OCI-LY7 (cell line): ENCODE measurements around the gene LSM8. TPM values are rescaled to one million over a fixed set of nuclear protein-coding genes. Genes with fewer than 3 reads are reported as not detected.
"Not testable (repeated sequence)": the region's sequence is repeated elsewhere in the genome, so short reads cannot be mapped to it uniquely, and the experiment has no call there.

Experiments used
- Bru-seq: library from RNA; stranded (reverse); fragments of 400-500 nt; gene quantifications from one replicate; lab custom pipeline; 2021; lab: Mats Ljungman, UMichigan
- BruChase-seq, 2 experiments: library from RNA; stranded (reverse); fragments of 400-500 nt; gene quantifications; one replicate each; lab custom pipeline; 2021; lab: Mats Ljungman, UMichigan
- BruUV-seq: library from RNA; stranded (reverse); fragments of 400-500 nt; replicated peaks from 2 replicates; lab custom pipeline; 2021; lab: Mats Ljungman, UMichigan
- CTCF ChIA-PET: fragments of 300-600 bp; sonication (Branson Sonifier 250); formaldehyde crosslinking; loops from one replicate; lab custom pipeline; 2022; ENCODE audit warnings: antibody characterized with exemption; ENCODE audit not compliant: unreplicated experiment; lab: Charles Lee
- POLR2A ChIA-PET: fragments of 300-600 bp; sonication (Branson Sonifier 250); formaldehyde crosslinking; loops from one replicate; lab custom pipeline; 2022; ENCODE audit warnings: antibody characterized with exemption; lab: Charles Lee
- DNase-seq: peaks from one replicate; pipeline ENCODE4 v3.0.0-alpha.2; 2015; ENCODE audit warnings: low spot score
- H2AFZ ChIP-seq: fragments of 200-600 bp; sonication (generic), shearing (Covaris generic); 2 replicates; pipeline ENCODE4 v1.6.1; 2014; ENCODE audit warnings: mild to moderate bottlenecking, antibody characterized with exemption, low read length, moderate library complexity
- H3K27ac ChIP-seq: fragments of 200-600 bp; sonication (generic); 2 replicates; pipeline ENCODE4 v1.5.1; 2014; ENCODE audit warnings: mixed run types, low read depth, mild to moderate bottlenecking, moderate library complexity, low read length, inconsistent platforms; ENCODE audit not compliant: poor library complexity, severe bottlenecking
- H3K36me3 ChIP-seq: fragments of 200-600 bp; sonication (generic); 2 replicates; pipeline ENCODE4 v1.6.1; 2014; ENCODE audit warnings: mild to moderate bottlenecking, antibody characterized with exemption, low read length, moderate library complexity, mixed read lengths; ENCODE audit not compliant: insufficient read depth
- H3K4me1 ChIP-seq: fragments of 200-600 bp; sonication (generic); 2 replicates; pipeline ENCODE4 v1.5.1; 2014; ENCODE audit warnings: mild to moderate bottlenecking, low read length; ENCODE audit not compliant: insufficient read depth, poor library complexity, severe bottlenecking
- H3K4me2 ChIP-seq: fragments of 200-600 bp; sonication (generic); 2 replicates; pipeline ENCODE4 v1.6.1; 2014; ENCODE audit warnings: mild to moderate bottlenecking, low read length
- H3K4me3 ChIP-seq: fragments of 200-600 bp; sonication (generic); 2 replicates; pipeline ENCODE4 v1.5.1; 2014; ENCODE audit warnings: mild to moderate bottlenecking, low read depth, low read length; ENCODE audit not compliant: poor library complexity, severe bottlenecking
- H3K79me2 ChIP-seq: fragments of 200-600 bp; sonication (generic); 2 replicates; pipeline ENCODE4 v1.6.1; 2016; ENCODE audit warnings: low read depth, mild to moderate bottlenecking, low read length, moderate library complexity, mixed read lengths; ENCODE audit not compliant: insufficient read depth
- H3K9me2 ChIP-seq: fragments of 200-600 bp; sonication (generic); 2 replicates; pipeline ENCODE4 v1.6.1; 2016; ENCODE audit warnings: mild to moderate bottlenecking, low read length, mixed read lengths; ENCODE audit not compliant: insufficient read depth
- H3K9me3 ChIP-seq: fragments of 200-600 bp; sonication (generic); 2 replicates; pipeline ENCODE4 v1.6.1; 2014; ENCODE audit warnings: mild to moderate bottlenecking, mixed run types, low read length, mixed read lengths
- H4K20me1 ChIP-seq: fragments of 200-600 bp; sonication (generic); 2 replicates; pipeline ENCODE4 v1.6.1; 2014; ENCODE audit warnings: mild to moderate bottlenecking, antibody characterized with exemption, low read length, moderate library complexity, mixed read lengths; ENCODE audit not compliant: insufficient read depth
- EZH2phosphoT487 ChIP-seq: fragments of 200-600 bp; sonication (generic); IDR thresholded peaks from 2 replicates; pipeline ENCODE4 v1.6.1; 2018; ENCODE audit warnings: low read depth, borderline replicate concordance, mild to moderate bottlenecking, mixed run types, antibody characterized with exemption, low read length, moderate library complexity, mixed read lengths
- intact Hi-C: fragments of 100-400 bp; cut with micrococcal nuclease; formaldehyde crosslinking; loops from one replicate; pipeline ENCODE4 v1.10.0; 2022; ENCODE audit not compliant: unreplicated experiment
- long read RNA-seq: library from polyadenylated mRNA; stranded (forward); transcript quantifications from one replicate; pipeline ENCODE4 v2.0.0, GENCODE V29; 2022
- total RNA-seq, 2 experiments: library from RNA; depleted of rRNA in 1 of 2; stranded (reverse); fragments of >200 nt in 1 of 2; shearing (Covaris generic) in 1 of 2; gene quantifications; 2 replicates each; pipeline ENCODE4 v1.2.3, GENCODE V29; 2014 to 2022
- TF ChIP-seq, protein P1 (sequence below): fragments of 200-600 bp; sonication (generic); conservative IDR thresholded peaks from 2 replicates; pipeline ENCODE4 v1.5.1; 2014; ENCODE audit warnings: mild to moderate bottlenecking, antibody characterized with exemption, low read length, moderate library complexity, mixed read lengths

LSM8 gene
- total RNA-seq (2014; rRNA removed; shearing (Covaris generic)) (105 and 159 TPM in 2 replicates), total RNA-seq (2022) (80.7 and 92.6 TPM in 2 replicates), Bru-seq, nascent RNA (percentile 98 among the genes with signal in this experiment), BruChase-seq, experiment 1, labeled RNA remaining after a 6-hour chase (percentile 94 among the genes with signal in this experiment), BruChase-seq, experiment 2, labeled RNA remaining after a 2-hour chase (percentile 96 among the genes with signal in this experiment)
- long read RNA-seq, full-length matches to known transcripts: 75 of 95 reads
- long read RNA-seq, partial matches to known transcripts: 6 of 95 reads
- long read RNA-seq, other reads (novel, unspliced or antisense): 14 of 95 reads

DNA sequence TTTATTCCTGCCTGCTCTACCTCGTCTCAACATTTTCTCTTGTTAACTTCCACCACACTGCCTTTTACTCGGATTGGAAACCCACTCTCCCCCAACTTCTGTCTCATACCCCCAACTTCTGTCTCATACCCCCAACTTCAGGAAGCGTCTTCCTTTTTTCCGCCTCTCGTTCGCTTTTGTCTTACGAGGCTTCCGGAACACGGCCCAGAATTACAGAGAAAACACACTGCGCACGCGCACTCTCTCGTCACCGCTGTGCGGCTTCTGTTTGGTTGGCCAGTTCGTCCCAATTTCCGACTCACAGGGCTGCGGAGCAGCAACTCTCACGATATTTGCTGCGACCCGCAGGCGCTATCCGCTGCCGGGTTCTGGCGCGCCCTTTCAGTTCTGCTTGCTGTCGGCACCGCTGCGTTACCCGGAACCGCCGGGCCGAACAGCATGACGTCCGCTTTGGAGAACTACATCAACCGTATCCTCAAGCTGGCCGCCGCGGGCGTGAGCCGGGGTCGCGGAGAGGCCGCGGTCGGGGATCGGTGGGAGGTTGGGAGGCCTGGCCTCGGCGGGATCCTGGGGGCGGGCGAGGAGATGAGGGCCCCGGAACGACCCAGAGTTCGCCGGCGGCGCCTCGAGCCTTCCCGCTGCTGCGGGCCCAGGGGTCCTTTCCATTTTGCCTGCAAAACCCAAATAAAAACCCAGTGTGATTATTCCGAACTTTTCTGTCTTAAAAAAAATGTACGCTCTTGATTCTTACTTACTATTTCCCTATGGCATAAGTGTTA, at the start of gene LSM8:
Gene LSM8, plus strand, starts transcription at position 379 of the 779 bp plus-strand sequence. Its CDS starts 60 bp downstream, at position 439.
- H3K79me2 ChIP-seq: peaks cover 60% of the 10 kb centered on the region
- peaks cover 38% of the 10 kb centered on the region for H3K36me3 ChIP-seq
- no peak for TF ChIP-seq EZH2phosphoT487
- TF ChIP-seq, protein P1, sequence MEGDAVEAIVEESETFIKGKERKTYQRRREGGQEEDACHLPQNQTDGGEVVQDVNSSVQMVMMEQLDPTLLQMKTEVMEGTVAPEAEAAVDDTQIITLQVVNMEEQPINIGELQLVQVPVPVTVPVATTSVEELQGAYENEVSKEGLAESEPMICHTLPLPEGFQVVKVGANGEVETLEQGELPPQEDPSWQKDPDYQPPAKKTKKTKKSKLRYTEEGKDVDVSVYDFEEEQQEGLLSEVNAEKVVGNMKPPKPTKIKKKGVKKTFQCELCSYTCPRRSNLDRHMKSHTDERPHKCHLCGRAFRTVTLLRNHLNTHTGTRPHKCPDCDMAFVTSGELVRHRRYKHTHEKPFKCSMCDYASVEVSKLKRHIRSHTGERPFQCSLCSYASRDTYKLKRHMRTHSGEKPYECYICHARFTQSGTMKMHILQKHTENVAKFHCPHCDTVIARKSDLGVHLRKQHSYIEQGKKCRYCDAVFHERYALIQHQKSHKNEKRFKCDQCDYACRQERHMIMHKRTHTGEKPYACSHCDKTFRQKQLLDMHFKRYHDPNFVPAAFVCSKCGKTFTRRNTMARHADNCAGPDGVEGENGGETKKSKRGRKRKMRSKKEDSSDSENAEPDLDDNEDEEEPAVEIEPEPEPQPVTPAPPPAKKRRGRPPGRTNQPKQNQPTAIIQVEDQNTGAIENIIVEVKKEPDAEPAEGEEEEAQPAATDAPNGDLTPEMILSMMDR: no peak
- peak within 1 kb of the TSS; percentile 72 for H3K27ac ChIP-seq
- H3K9me3 ChIP-seq: no peaks in the 10 kb centered on the region
- intact Hi-C loops: loop anchor here (10.0 kb wide), 2 partner anchors 131 to 1319 kb away; partner anchors contain the start of gene CAPZA2
- H3K4me2 ChIP-seq: peak within 1 kb of the TSS; percentile 98
- peak within 1 kb of the TSS; percentile 98 for H3K4me3 ChIP-seq
- POLR2A ChIA-PET: interaction anchor here (1.0 kb wide), 1 partner anchor 17 kb away, joined by 3 read pairs; no protein-coding TSS in a partner anchor
- CTCF ChIA-PET: no interaction called here
- DNase-seq: peak; percentile 98
- H2AFZ ChIP-seq: peak within 1 kb of the TSS; percentile 47; the same call in 1 of the 2 replicates
- H4K20me1 ChIP-seq: peaks cover 33% of the 10 kb centered on the region; the same call in 1 of the 2 replicates
- BruUV-seq: no TSS peak
- H3K4me1 ChIP-seq: peaks cover 35% of the 10 kb centered on the region
- no peaks in the 10 kb centered on the region for H3K9me2 ChIP-seq

DNA sequence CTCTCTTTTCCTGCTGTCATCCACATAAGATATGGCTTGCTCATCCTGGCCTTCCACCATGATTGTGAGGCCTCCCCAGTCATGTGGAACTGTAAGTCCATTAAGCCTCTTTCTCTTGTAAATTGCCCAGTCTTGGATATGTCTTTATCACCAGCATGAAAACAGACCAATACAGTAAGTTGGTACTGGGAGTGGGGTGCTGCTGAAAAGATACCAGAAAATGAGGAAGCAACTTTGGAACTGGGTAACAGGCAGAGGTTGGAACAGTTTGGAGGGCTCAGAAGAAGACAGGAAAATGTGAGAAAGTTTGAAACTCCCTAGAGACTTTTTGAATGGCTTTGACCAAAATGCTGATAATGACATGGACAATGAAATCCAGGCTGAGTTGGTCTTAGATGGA, 49.5 kb upstream of the LSM8 start:
- H3K36me3 ChIP-seq, H3K79me2 ChIP-seq, H4K20me1 ChIP-seq, intact Hi-C loops, POLR2A ChIA-PET, H3K4me1 ChIP-seq, BruUV-seq, DNase-seq, H3K27ac ChIP-seq, H3K9me2 ChIP-seq, H3K4me2 ChIP-seq, CTCF ChIA-PET, H3K9me3 ChIP-seq, H3K4me3 ChIP-seq, H2AFZ ChIP-seq: not testable (repeated sequence)

- Histone ChIP-seq H3K27ac (no peak overlapping the region), H2AFZ (no peak overlapping the region), H3K9me2 (no peaks in the 10 kb centered on the region), H3K36me3 (no peaks in the 10 kb centered on the region), H4K20me1 (no peaks in the 10 kb centered on the region), H3K9me3 (no peaks in the 10 kb centered on the region), H3K4me1 (no peaks in the 10 kb centered on the region), H3K4me3 (no peak overlapping the region), H3K4me2 (no peak overlapping the region), H3K79me2 (no peaks in the 10 kb centered on the region)
- no peak for DNase-seq
- POLR2A ChIA-PET: no interaction called here
- CTCF ChIA-PET: no interaction called here
- intact Hi-C loops: no loop called here
- TF ChIP-seq, protein P1: no peak
- TF ChIP-seq EZH2phosphoT487: no peak
- BruUV-seq: no TSS peak
Measured at GRCh38 chr7:118140468-118140867, 43.5 kb upstream of the LSM8 start.
